HCT116 (cell line): ENCODE measurements around the gene TMSB4X.

Source experiments
- ATF3 ChIP-seq: IDR thresholded peaks from 2 replicates; pipeline ENCODE4 v1.6.1; 2012
- CTCF ChIP-seq, 3 experiments: fragments of 200-600 bp in 1 of 3; sonication (generic) in 1 of 3; IDR thresholded peaks in 2 of 3; conservative IDR thresholded peaks in 1 of 3; 2 replicates each; pipeline ENCODE4 v1.5.1; 2012 to 2017; ENCODE audit warnings: low read depth in 2 of 3, low read length in 2 of 3, antibody characterized with exemption in 1 of 3, borderline replicate concordance in 1 of 3, control low read depth in 1 of 3, mild to moderate bottlenecking in 1 of 3, mixed read lengths in 1 of 3, mixed run types in 1 of 3, moderate library complexity in 1 of 3; ENCODE audit not compliant: insufficient read depth in 1 of 3
- ELF1 ChIP-seq: IDR thresholded peaks from 2 replicates; pipeline ENCODE4 v1.6.1; 2012; ENCODE audit warnings: low read depth, borderline replicate concordance
- POLR2A ChIP-seq: IDR thresholded peaks from 2 replicates; pipeline ENCODE4 v1.7.0; 2011; ENCODE audit warnings: borderline replicate concordance; ENCODE audit not compliant: insufficient read depth, insufficient read length; ENCODE audit errors: extremely low read depth
- ZBTB33 ChIP-seq: IDR thresholded peaks from 2 replicates; pipeline ENCODE4 v1.6.1; 2011; ENCODE audit warnings: mild to moderate bottlenecking, low read length, moderate library complexity; ENCODE audit not compliant: insufficient replicate concordance; ENCODE audit errors: extremely low read depth

- TF ChIP-seq ATF3 (no peak), CTCF (IDR thresholded peaks at IDR 0.05 in 2 of 3, conservative IDR thresholded peaks at IDR 0.05 in 1 of 3; ENCODE audit: borderline replicate concordance in 1 of 3, insufficient read depth in 1 of 3, low read depth in 2 of 3, low read length in 2 of 3) (no peak), ZBTB33 (no peak), POLR2A (no peak), ELF1 (no peak)
Measured at GRCh38 chrX:13001097-13001496, 26.2 kb downstream of the TMSB4X start.
